GM12892 (cell line): ENCODE results near the gene ADH5.

Experiments
- POLR2A ChIP-seq: IDR thresholded peaks from 2 replicates; pipeline ENCODE4 v1.6.1; 2011; ENCODE audit warnings: low read depth, low read length, control low read depth
- POLR2AphosphoS5 ChIP-seq: IDR thresholded peaks from 2 replicates; pipeline ENCODE4 v1.6.1; 2011; ENCODE audit warnings: low read depth, low read length, control low read depth

GRCh38 chr4:99076292-99076976 lies 12.2 kb downstream of the ADH5 start:
- TF ChIP-seq POLR2A (no peak), POLR2AphosphoS5 (no peak)
